Measurements from ENCODE around the gene FOXJ2. TPM values are rescaled to one million over a fixed set of nuclear protein-coding genes. Genes with fewer than 3 reads are reported as not detected.
"Not testable (repeated sequence)": the region's sequence is repeated elsewhere in the genome, so short reads cannot be mapped to it uniquely, and the experiment has no call there.

The FOXJ2 gene
- total RNA-seq (2014; rRNA removed; shearing (Covaris generic)), result 6.9 TPM in 2 replicates

DNA sequence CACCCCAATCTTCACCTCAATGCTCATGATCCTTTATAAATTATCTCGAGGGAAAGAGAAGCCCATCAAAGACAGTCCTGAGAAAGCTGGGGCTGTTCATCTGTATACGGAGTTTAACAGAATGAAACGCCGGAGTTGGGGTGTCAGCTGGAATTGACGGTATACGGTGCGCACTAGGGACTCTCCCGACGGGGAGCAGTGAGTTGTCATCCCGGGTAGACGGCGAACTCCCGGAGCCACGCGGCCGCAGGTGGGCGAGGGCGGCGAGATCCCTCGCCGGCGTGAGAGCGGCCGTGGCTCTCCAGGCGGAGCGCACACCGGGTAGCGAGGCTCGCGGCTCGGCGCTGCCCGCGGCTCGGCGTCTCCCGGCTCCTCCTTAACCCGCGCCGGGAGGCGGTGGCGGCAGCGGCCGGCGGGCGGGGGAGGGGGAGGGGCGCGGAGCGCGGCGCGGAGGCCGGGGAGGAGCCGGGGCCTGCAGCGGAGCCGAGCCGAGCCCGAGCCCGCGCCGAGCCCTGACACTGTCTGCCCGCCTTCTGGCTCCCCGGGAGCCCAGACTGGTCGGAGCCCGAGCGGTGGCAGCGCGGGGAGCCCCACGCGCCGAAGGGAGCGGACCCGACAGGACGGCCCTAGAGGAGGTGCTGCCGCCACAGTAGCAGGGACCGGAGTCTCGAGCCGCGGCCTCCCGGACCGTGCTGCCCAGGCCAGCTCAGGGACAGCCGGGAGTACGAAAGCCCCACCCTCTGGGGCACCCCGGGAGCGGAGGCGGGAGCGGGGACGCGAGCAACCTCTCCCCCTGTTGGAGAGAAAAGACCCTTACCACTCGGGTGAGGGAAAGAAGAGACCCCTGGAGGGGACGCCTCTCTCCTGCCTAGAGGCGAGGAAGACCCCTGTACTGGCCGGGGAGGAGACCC is at the start of gene FOXJ2:
Gene FOXJ2, plus strand, starts transcription at position 475 of the 911 bp plus-strand sequence. CDS start 7,117 bp downstream, outside the sequence.
- Histone ChIP-seq H3K36me3 (replicated peaks; ENCODE audit: control insufficient read depth, insufficient read depth, low read length) (no peaks in the 10 kb centered on the region), H3K27me3 (ENCODE audit: control insufficient read depth, insufficient read depth, low read length) (no peaks in the 10 kb centered on the region), H3K4me3 (ENCODE audit: insufficient read depth, low read depth, low read length) (peak within 1 kb of the TSS; percentile 87)
- DNase-seq, result peak; percentile 91

DNA sequence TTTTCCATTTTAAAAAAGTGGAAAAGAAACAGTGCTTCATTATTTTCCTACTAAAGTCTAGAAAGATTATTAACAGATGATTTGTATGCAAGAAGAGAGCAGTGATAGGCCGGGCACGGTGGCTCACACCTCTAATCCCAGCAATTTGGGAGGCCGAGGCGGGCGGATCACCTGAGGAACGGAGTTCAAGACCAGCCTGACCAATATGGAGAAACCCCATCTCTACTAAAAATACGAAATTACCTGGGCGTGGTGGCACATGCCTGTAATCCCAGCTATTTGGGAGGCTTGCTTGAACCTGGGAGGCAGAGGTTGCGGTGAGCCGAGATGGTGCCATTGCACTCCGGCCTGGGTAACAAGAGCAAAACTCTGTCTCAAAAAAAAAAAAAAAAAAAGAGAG is 49.5 kb upstream of the FOXJ2 start:
- not testable (repeated sequence) for H3K27me3 ChIP-seq (ENCODE audit: control insufficient read depth, insufficient read depth, low read length); H3K4me3 ChIP-seq (ENCODE audit: insufficient read depth, low read depth, low read length); DNase-seq; H3K36me3 ChIP-seq (replicated peaks; ENCODE audit: control insufficient read depth, insufficient read depth, low read length)

DNA sequence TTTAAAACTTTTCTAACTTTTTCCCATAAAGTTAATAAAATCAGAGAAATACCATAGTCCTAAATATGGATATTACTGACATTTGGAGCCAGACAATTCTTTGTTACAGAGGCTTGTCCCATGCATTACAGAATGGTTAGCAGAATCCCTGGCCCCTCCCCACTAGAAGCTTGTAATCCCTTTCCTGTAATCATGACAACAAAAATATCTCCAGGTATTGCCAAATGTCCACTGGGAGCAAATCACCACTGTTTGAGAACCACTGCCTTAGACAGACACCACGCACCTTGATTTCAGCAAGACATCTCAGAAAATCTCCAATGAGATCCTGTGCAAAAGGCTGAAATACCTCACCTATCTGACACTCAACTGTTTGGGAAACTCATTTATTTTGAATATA is 49.1 kb upstream of the FOXJ2 start:
- DNase-seq; H3K27me3 ChIP-seq (ENCODE audit: control insufficient read depth, insufficient read depth, low read length); H3K4me3 ChIP-seq (ENCODE audit: insufficient read depth, low read depth, low read length); H3K36me3 ChIP-seq (replicated peaks; ENCODE audit: control insufficient read depth, insufficient read depth, low read length): not testable (repeated sequence)

DNA sequence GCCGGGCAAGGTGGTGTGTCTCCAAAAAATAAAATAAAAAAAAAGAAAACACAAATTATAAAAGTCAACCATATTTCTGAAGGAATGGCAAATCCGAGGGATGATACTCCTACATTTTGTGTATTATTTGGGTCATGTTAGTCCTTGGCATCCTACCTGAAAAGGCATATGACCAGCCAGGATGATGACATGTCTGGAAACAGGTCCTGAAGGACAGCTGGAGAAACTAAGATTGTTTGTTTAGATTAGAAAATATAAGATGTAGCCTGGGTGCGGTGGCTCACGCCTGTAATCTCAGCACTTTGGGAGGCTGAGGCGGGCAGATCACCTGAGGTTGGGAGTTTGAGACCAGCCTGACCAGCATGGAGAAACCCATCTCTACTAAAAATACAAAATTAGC is 47.6 kb upstream of the FOXJ2 start:
- no peaks in the 10 kb centered on the region for H3K36me3 ChIP-seq (replicated peaks; ENCODE audit: control insufficient read depth, insufficient read depth, low read length)
- no peak overlapping the region for H3K4me3 ChIP-seq (ENCODE audit: insufficient read depth, low read depth, low read length)
- H3K27me3 ChIP-seq (ENCODE audit: control insufficient read depth, insufficient read depth, low read length), result no peaks in the 10 kb centered on the region
- DNase-seq, result no peak

DNA sequence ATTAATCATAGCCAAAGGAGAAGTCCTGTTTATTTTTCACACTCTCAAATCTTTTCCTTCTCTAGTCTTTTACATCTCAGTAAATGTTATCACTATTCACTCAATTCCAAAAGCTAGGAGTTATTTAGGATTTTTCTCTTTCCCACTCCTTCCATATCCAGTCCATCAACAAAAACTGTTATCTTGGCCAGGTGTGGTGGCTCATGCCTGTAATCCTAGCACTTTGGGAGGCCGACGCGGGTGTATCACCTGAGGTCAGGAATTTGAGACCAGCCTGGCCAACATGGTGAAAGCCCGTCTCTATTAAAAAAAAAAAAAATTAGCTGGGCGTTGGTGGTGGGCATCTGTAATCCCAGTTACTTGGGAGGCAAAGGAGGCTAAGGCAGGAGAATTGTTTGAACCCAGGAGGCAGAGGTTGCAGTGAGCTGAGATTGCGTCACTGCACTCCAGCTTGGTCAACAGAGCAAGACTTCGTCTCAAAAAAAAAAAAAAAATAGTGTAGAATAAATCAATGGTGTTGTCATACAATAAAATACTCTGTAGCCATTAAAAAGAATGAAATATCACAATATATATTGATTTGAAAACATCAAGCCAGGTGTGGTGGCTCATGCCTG is 46.6 kb upstream of the FOXJ2 start:
- DNase-seq, result no peak
- no peaks in the 10 kb centered on the region for H3K36me3 ChIP-seq (replicated peaks; ENCODE audit: control insufficient read depth, insufficient read depth, low read length)
- H3K27me3 ChIP-seq (ENCODE audit: control insufficient read depth, insufficient read depth, low read length), result no peaks in the 10 kb centered on the region
- no peak overlapping the region for H3K4me3 ChIP-seq (ENCODE audit: insufficient read depth, low read depth, low read length)

DNA sequence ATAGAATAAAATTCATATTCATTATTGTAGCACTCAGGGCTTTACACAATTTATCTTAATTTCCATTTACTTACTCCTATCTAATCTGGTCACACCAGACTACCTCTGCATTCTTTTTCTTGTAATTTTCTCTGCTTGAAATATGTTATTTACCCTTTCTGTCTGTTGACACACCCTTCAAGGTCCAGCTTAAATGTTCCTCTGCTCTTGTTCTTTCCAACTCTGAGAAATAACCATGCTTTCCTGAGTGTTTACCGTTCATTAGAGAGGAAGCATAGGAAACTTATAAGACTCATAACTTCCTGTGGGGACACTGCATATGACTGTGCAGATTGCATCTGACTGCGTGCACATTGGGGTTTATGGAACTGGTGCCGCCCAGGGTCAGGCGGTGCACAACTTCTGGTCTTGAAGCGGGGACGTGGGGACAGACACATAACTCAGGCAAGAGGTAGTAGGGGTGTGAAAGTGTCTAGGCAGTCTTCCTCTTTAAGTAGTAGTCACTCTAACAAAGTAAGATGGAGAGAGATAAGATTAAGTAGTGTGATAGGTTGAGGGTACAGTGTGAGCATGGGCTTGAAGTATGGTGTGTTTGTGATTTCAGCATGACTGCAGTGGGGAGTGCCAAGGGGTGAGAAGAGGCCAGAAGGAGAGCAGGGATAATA is 42.6 kb upstream of the FOXJ2 start:
- Histone ChIP-seq H3K4me3 (ENCODE audit: insufficient read depth, low read depth, low read length) (no peak overlapping the region), H3K36me3 (replicated peaks; ENCODE audit: control insufficient read depth, insufficient read depth, low read length) (no peaks in the 10 kb centered on the region)

DNA sequence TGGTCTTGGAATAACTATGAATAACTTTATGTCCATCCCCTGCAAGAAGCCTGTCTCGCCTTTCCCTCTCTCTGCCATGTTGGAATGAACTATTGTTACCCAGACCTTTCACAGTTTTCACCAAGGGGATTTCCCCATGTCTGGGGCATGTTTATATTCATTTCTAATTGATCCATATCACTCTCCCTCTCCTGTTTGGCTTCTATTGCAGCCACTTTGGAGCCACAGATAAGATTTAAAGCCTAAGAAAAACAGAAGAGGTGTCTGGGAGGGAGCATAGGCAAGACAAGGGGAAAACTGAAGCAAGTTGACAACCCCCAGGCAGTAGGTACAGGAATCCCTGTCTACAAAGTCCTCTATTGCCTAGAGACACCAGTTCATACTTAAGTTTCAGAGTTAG is 41.0 kb upstream of the FOXJ2 start:
- Histone ChIP-seq H3K27me3 (ENCODE audit: control insufficient read depth, insufficient read depth, low read length) (no peaks in the 10 kb centered on the region), H3K36me3 (replicated peaks; ENCODE audit: control insufficient read depth, insufficient read depth, low read length) (no peaks in the 10 kb centered on the region), H3K4me3 (ENCODE audit: insufficient read depth, low read depth, low read length) (no peak overlapping the region)
- DNase-seq, result no peak

More for the DNA sequence above, 42.6 kb upstream of the FOXJ2 start:
- no peaks in the 10 kb centered on the region for H3K27me3 ChIP-seq (ENCODE audit: control insufficient read depth, insufficient read depth, low read length)
- DNase-seq, result no peak

DNA sequence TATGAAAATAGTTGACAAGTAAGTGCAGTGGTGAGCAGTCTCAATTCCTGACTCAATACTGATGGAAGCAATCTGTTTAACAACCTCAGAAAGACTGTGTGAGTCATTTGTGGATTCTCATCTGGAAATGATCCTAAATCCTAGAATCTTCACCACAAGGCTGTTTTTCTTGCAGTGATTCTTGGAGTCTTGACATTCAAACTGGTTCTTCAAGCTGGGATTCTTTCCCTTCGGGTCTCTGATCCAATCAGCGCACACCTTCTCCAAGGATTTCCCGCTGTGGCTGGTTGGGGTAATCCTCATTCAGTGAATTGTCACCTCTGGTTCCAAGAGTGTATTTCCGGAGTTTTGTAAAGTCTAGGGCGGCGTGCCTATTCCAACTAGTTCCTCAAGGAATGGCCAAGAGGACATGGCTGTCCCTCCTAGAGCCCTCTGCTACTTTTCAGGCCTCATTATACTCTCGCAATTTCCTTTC is 37.7 kb upstream of the FOXJ2 start:
- Histone ChIP-seq H3K36me3 (replicated peaks; ENCODE audit: control insufficient read depth, insufficient read depth, low read length) (no peaks in the 10 kb centered on the region), H3K4me3 (ENCODE audit: insufficient read depth, low read depth, low read length) (no peak overlapping the region), H3K27me3 (ENCODE audit: control insufficient read depth, insufficient read depth, low read length) (no peaks in the 10 kb centered on the region)
- peak; percentile 20 for DNase-seq

DNA sequence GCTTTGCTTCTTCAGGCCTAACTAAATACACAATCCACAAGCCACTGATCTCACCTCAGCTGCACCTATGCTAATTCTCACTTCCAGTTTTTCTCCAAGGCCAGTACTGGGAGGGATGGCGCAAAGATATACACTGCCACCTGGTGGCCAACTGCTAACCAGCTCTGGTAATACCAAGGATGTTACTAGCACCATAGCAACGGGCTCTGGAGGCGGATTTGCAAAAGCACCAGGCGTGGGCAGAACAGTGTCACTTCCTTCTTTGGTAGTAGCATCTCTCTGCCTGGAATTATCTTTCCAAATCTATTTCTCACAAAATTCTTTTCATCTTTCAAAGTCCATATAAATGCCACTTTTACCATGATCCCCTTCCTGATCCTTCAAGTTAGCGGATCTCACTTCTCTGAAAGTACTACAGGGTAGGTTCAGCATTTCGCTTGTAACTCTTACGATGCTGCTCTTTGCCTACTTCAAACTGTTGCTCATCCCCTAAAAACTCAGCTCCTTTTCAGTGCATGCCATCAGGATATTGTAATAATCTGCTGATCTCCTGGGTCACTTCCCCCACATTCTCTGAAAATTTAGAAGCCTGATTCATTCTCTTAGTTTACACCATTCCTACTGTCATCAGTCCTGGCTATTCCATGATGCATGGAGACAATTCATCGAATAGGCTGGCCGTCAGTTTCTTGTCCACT is 37.1 kb upstream of the FOXJ2 start:
- peak; percentile 70 for DNase-seq
- no peaks in the 10 kb centered on the region for H3K27me3 ChIP-seq (ENCODE audit: control insufficient read depth, insufficient read depth, low read length)
- no peaks in the 10 kb centered on the region for H3K36me3 ChIP-seq (replicated peaks; ENCODE audit: control insufficient read depth, insufficient read depth, low read length)
- no peak overlapping the region for H3K4me3 ChIP-seq (ENCODE audit: insufficient read depth, low read depth, low read length)

DNA sequence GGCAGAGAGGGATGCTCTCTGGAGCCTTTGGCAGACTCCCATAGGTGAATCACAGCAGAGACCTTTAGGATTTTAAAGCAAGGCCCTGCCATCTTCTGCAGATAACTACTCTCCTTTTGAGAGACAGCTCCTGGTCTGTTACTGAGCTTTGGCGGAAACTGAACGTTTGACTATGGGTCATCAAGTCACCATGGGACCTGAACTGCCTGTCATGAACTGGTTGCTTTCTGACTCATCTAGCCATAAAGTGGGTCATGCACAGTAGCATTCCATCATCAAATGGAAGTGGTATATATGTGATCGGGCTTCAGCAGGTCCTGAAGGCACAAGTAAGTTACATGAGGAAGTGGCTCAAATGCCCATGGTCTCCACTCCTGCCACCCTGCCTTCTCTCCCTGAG is 31.7 kb upstream of the FOXJ2 start:
- H3K36me3 ChIP-seq (replicated peaks; ENCODE audit: control insufficient read depth, insufficient read depth, low read length); DNase-seq; H3K4me3 ChIP-seq (ENCODE audit: insufficient read depth, low read depth, low read length); H3K27me3 ChIP-seq (ENCODE audit: control insufficient read depth, insufficient read depth, low read length): not testable (repeated sequence)

DNA sequence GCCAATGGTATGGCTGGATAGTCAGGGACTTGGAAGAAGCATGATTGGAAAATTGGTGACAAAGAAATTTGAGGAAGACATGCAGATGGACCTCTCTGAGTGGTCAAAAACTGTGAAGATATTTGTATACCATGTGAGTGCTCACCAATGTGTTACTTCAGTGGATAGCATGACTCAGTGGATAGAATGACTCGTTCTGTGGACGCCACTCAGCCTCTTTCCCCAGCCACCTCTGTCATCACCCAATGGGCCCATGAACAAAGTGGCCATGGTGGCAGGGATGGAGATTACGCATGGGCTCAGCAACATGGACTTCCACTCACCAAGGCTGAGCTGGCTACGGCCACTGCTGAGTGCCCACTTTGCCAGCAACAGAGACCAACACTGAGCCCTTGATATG is 31.0 kb upstream of the FOXJ2 start:
- not testable (repeated sequence) for H3K36me3 ChIP-seq (replicated peaks; ENCODE audit: control insufficient read depth, insufficient read depth, low read length); DNase-seq; H3K27me3 ChIP-seq (ENCODE audit: control insufficient read depth, insufficient read depth, low read length); H3K4me3 ChIP-seq (ENCODE audit: insufficient read depth, low read depth, low read length)

DNA sequence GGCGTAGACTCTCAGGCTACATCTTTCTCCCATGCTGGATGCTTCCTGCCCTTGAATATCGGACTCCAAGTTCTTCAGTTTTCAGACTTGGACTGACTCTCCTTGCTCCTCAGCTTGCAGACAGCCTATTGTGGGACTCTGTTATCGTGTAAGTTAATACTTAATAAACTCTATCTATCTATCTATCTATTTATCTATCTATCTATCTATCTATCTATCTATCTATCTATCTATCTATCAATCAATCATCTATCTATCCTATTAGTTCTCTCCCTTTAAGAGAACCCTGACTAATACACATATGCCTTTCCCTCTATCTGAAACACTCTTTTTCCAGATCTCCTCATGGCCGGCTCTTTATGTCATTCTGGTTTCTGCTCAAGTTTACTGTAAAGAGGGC is 27.6 kb upstream of the FOXJ2 start:
- not testable (repeated sequence) for H3K36me3 ChIP-seq (replicated peaks; ENCODE audit: control insufficient read depth, insufficient read depth, low read length); DNase-seq; H3K4me3 ChIP-seq (ENCODE audit: insufficient read depth, low read depth, low read length); H3K27me3 ChIP-seq (ENCODE audit: control insufficient read depth, insufficient read depth, low read length)

DNA sequence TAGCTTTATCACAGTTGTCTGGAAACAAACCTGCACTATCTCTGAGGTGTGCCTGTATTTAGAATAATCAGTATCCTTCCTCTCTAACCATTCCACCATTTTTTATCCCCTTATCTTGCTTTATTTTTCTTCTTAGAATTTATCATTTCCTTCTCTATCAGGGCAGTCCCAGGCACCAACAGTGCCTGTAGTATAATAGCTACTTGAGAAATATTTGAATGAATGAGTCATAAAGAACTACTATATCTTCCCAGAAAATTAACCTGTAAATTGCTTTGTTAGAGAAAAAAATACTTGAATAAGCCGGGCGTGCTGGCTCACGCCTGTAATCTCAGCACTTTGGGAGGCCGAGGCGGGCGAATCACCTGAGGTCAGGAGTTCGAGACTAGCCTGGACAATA is 21.2 kb upstream of the FOXJ2 start:
- Histone ChIP-seq H3K27me3 (ENCODE audit: control insufficient read depth, insufficient read depth, low read length) (no peaks in the 10 kb centered on the region), H3K36me3 (replicated peaks; ENCODE audit: control insufficient read depth, insufficient read depth, low read length) (no peaks in the 10 kb centered on the region), H3K4me3 (ENCODE audit: insufficient read depth, low read depth, low read length) (no peak overlapping the region)
- DNase-seq, result no peak

DNA sequence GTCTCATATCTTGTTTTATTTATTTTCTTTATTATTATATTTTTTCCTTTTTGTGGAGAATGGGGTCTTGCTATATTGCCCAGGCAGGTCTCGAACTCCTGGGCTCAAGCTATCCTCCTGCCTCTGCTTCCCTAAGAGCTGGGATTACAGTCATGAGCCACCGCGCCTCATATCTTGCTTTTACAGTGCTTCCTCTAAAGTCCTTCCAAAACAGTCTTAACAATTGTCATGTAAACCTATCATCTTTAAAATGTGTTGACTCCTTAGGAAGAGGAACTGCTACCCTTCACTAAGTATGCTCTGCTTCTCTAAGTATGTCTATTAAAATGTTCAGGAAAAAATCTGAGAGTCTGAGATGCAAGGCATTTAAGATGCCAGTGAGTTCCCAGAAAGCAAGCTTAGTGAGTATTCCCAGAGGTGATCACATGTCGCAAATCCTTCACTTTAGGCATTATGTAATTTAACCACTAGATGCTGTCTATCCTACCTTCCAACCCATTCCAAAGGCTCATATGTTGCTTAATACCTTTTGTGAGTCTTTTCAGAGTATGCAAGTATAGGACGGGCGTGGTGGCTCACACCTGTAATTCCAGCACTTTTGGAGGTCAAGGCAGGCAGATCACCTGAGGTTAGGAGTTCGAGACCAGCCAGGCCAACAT is 19.7 kb upstream of the FOXJ2 start:
- no peak for DNase-seq
- Histone ChIP-seq H3K27me3 (ENCODE audit: control insufficient read depth, insufficient read depth, low read length) (no peaks in the 10 kb centered on the region), H3K36me3 (replicated peaks; ENCODE audit: control insufficient read depth, insufficient read depth, low read length) (no peaks in the 10 kb centered on the region), H3K4me3 (ENCODE audit: insufficient read depth, low read depth, low read length) (no peak overlapping the region)

Measured in H7 (cell line).